ENCODE data around the gene ZNF878.

The ZNF878 gene

GRCh38 chr19:12035220-12036172 is 17.3 kb downstream of the ZNF878 start, which contains the start of gene ZNF433:
Gene ZNF433 (minus strand): TSS chr19:12035679. CDS start chr19:12035539, 140 bp downstream.
- peak; percentile 91 for DNase-seq (ENCODE audit: low spot score)

DNA sequence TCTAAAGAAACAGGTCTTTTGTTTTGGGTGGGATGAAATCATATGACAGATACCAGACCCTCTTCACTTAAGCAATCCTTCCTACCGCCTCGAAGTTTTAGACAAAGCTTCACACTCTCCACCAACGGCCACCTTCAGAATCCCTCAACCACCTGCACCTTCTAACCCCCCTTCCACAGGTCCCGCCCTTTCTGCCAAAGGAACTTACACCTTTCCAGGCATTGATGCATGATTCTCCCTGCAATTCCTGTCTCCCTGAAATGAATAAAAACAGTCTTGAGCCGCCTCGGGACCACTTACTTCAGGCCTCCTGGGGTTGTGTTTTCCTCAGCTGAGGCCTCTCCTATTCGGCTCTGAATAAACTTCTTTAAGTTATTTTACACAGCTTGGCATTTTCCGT is 18.1 kb downstream of the ZNF878 start:
- no peak for DNase-seq (ENCODE audit: low spot score)

GRCh38 chr19:12034198-12034597 is 18.6 kb downstream of the ZNF878 start:
- DNase-seq (ENCODE audit: low spot score): no peak

DNA sequence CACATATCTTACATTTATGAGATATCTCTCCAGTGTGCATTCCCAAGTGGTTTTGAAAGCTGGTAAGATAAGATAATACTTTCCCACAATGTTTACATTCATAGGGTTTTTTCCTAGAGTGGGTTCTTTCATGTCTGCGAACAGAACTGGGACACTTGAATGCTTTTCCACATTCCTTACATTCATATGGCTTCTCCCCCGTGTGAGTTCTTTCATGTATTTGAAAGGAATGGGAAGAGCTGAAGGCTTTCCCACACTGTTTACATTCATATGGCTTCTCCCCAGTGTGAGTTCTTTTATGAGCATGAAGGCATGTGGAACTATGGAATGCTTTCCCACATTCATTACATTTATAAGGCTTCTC is 37.0 kb downstream of the ZNF878 start:
- DNase-seq (ENCODE audit: low spot score): no peak

DNA sequence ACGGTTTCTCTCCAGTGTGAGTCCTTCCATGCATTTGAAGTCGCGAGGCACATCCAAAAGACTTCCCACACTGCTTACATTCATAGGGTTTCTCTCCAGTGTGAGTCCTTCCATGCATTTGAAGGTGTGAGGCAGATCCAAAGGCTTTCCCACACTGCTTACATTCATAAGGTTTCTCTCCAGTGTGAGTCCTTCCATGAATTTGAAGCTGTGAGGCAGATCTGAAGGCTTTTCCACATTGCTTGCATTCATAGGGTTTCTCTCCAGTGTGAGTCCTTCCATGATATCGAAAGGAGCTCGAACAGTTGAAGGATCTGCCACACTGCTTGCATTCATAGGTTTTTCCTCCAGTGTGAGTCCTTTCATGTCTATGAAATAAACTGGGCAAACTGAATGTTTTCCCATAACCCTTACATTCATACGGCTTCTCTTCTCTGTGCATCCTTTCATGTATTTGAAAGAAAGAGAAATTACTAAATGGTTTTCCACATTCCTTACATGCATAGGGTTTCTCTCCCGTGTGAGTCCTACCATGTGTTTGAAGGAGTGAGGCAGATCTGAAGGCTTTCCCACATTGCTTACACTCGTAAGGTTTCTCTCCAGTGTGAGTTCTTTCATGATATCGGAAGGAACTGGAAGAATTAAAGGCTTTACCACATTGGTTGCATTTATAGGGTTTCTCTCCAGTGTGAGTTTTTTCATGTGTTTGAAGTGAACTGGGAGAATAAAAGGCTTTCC is 37.6 kb downstream of the ZNF878 start:
- no peak for DNase-seq (ENCODE audit: low spot score)

GRCh38 chr19:12000152-12000981 is 52.4 kb downstream of the ZNF878 start:
- DNase-seq (ENCODE audit: low spot score): no peak

DNA sequence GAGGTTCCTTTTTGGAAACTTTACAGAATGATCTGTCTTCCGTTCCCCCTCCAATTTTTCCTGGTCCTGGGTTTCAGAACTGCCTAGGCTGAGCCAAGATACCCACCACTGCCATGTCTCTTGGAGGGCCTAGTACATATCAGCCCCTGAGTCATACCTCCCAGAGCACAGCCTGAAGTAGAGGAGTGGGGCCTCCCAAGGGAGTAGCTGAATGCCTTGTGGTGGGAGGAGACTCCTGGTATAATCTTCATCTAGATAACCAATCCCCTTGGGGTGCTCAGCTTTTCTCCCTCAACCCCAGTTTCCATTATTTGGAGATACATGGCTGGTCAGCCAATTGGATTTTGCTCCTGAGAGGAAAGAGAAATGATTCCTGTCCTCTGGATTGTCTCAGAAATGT is 57.6 kb downstream of the ZNF878 start:
- no peak for DNase-seq (ENCODE audit: low spot score)
